Keratinocyte (primary cell): ENCODE results near the gene HADH. TPM values are rescaled to one million over a fixed set of nuclear protein-coding genes. Genes with fewer than 3 reads are reported as not detected.

ENCODE experiments used
- DNase-seq: peaks from one replicate; pipeline ENCODE4 v3.0.0-alpha.2; 2011; ENCODE audit warnings: low read depth, missing footprints, low spot score
- FAIRE-seq: peaks from 2 replicates; lab custom pipeline; 2011; peaks lifted over from hg19 to GRCh38; lab: Jason Lieb, UNC
- H2AFZ ChIP-seq: 2 replicates; pipeline ENCODE4 v1.6.0; 2012; ENCODE audit warnings: low read length, control low read depth, inconsistent platforms; ENCODE audit not compliant: control insufficient read depth
- H3K27ac ChIP-seq: 2 replicates; pipeline ENCODE4 v1.5.1; 2011; ENCODE audit warnings: low read length; ENCODE audit not compliant: control insufficient read depth, insufficient read depth
- H3K27me3 ChIP-seq: 3 replicates; pipeline ENCODE4 v1.6.0; 2011; ENCODE audit warnings: low read length; ENCODE audit not compliant: control insufficient read depth, insufficient read depth; ENCODE audit errors: extremely low read depth
- H3K36me3 ChIP-seq, 2 experiments: 2 replicates in 1 of 2; 3 replicates in 1 of 2; pipeline ENCODE4 v1.5.1; 2011; ENCODE audit warnings: low read length in 2 of 2, mild to moderate bottlenecking in 1 of 2; ENCODE audit not compliant: control insufficient read depth in 2 of 2, insufficient read depth in 2 of 2; ENCODE audit errors: extremely low read depth in 1 of 2
- H3K4me1 ChIP-seq: 3 replicates; pipeline ENCODE4 v1.5.1; 2011; ENCODE audit warnings: low read length; ENCODE audit not compliant: control insufficient read depth, insufficient read depth; ENCODE audit errors: extremely low read depth
- H3K4me2 ChIP-seq: 3 replicates; pipeline ENCODE4 v1.6.0; 2011; ENCODE audit warnings: low read depth, low read length; ENCODE audit not compliant: control insufficient read depth, insufficient read depth; ENCODE audit errors: extremely low read depth
- H3K4me3 ChIP-seq, 3 experiments: fragments of 200-600 bp in 1 of 3; sonication (generic) in 1 of 3; 2 replicates in 2 of 3; 3 replicates in 1 of 3; pipeline ENCODE4 v1.5.1; 2011 to 2016; ENCODE audit warnings: low read length in 3 of 3, mild to moderate bottlenecking in 3 of 3, control low read depth in 2 of 3, inconsistent platforms in 1 of 3, low read depth in 1 of 3, mixed read lengths in 1 of 3, mixed run types in 1 of 3, moderate library complexity in 1 of 3; ENCODE audit not compliant: control insufficient read depth in 2 of 3, insufficient read depth in 2 of 3; ENCODE audit errors: extremely low read depth in 1 of 3
- H3K79me2 ChIP-seq: 2 replicates; pipeline ENCODE4 v1.6.0; 2012; ENCODE audit warnings: low read length; ENCODE audit not compliant: control insufficient read depth, insufficient read depth
- H3K9ac ChIP-seq: 3 replicates; pipeline ENCODE4 v1.6.0; 2011; ENCODE audit warnings: low read length; ENCODE audit not compliant: control insufficient read depth, insufficient read depth; ENCODE audit errors: extremely low read depth
- H3K9me1 ChIP-seq: 3 replicates; pipeline ENCODE4 v1.6.0; 2011; ENCODE audit warnings: low read length; ENCODE audit not compliant: control insufficient read depth, insufficient read depth; ENCODE audit errors: extremely low read depth
- H3K9me3 ChIP-seq: 2 replicates; pipeline ENCODE4 v1.5.1; 2012; ENCODE audit warnings: low read depth, low read length; ENCODE audit not compliant: control insufficient read depth
- H4K20me1 ChIP-seq: 3 replicates; pipeline ENCODE4 v1.6.0; 2011; ENCODE audit warnings: low read length; ENCODE audit not compliant: control insufficient read depth, insufficient read depth; ENCODE audit errors: extremely low read depth
- CTCF ChIP-seq, 3 experiments: IDR thresholded peaks in 1 of 3; conservative IDR thresholded peaks in 1 of 3; optimal IDR thresholded peaks in 1 of 3; 2 replicates in 2 of 3; 3 replicates in 1 of 3; pipeline versions ENCODE3 to v1.5.1; 2011; ENCODE audit warnings: low read length in 3 of 3, mild to moderate bottlenecking in 3 of 3, moderate library complexity in 2 of 3, control low read depth in 1 of 3, inconsistent platforms in 1 of 3; ENCODE audit not compliant: insufficient read depth in 2 of 3; ENCODE audit errors: extremely low read depth in 1 of 3
- EZH2 ChIP-seq: IDR thresholded peaks from one replicate; pipeline ENCODE4 v1.6.1; 2012; ENCODE audit warnings: inconsistent platforms, mild to moderate bottlenecking, low read length, moderate library complexity
- dilution Hi-C: fragments of 300-500 bp; cut with MboI; formaldehyde crosslinking; loops from one replicate; pipeline ENCODE4 v1.7.0; 2020; ENCODE audit warnings: low sequenced_read_pairs; ENCODE audit not compliant: extremely low pct_ligation_motif_present
- polyA plus RNA-seq, 5 experiments: library from polyadenylated mRNA; depleted of rRNA in 3 of 5; stranded (reverse) in 3 of 5; stranded (forward) in 1 of 5; unstranded in 1 of 5; fragments of >200 nt; gene quantifications; 1 replicate in 1 of 5; 2 replicates in 3 of 5; 3 replicates in 1 of 5; pipeline versions ENCODE4 v1.2.1 to v1.2.3, GENCODE V29; 2011 to 2012; ENCODE audit warnings: missing spikeins in 2 of 5, low read depth in 1 of 5, low replicate concordance in 1 of 5

Gene HADH
- polyA plus RNA-seq, 1 donor (not counting 4 experiments of a cell fraction or from before 2014, with no cell fraction given): 49.3 TPM

- Histone ChIP-seq H3K9me1 (no peaks in the 10 kb centered on the region), H3K4me2 (no peak overlapping the region), H3K27ac (no peak overlapping the region), H3K27me3 (no peaks in the 10 kb centered on the region), H3K79me2 (no peaks in the 10 kb centered on the region), H3K9ac (no peak overlapping the region), H3K4me1 (no peaks in the 10 kb centered on the region), H3K9me3 (no peaks in the 10 kb centered on the region), H2AFZ (no peak overlapping the region), H3K4me3 (no peak overlapping the region), H3K36me3 (peaks cover 8 to 11% of the 10 kb centered on the region in 2 experiments), H4K20me1 (no peaks in the 10 kb centered on the region)
- dilution Hi-C loops: no loop called here
- TF ChIP-seq EZH2: no peak
- no peak for TF ChIP-seq CTCF (optimal IDR thresholded peaks at IDR 0.05 in 1 of 3, IDR thresholded peaks at IDR 0.05 in 1 of 3, conservative IDR thresholded peaks at IDR 0.05 in 1 of 3; ENCODE audit: extremely low read depth in 1 of 3, insufficient read depth in 2 of 3, low read length in 3 of 3)
- no peak for FAIRE-seq
- no peak for DNase-seq
These were observed 29.1 kb downstream of the HADH start for GRCh38 chr4:108018884-108019187.

DNA sequence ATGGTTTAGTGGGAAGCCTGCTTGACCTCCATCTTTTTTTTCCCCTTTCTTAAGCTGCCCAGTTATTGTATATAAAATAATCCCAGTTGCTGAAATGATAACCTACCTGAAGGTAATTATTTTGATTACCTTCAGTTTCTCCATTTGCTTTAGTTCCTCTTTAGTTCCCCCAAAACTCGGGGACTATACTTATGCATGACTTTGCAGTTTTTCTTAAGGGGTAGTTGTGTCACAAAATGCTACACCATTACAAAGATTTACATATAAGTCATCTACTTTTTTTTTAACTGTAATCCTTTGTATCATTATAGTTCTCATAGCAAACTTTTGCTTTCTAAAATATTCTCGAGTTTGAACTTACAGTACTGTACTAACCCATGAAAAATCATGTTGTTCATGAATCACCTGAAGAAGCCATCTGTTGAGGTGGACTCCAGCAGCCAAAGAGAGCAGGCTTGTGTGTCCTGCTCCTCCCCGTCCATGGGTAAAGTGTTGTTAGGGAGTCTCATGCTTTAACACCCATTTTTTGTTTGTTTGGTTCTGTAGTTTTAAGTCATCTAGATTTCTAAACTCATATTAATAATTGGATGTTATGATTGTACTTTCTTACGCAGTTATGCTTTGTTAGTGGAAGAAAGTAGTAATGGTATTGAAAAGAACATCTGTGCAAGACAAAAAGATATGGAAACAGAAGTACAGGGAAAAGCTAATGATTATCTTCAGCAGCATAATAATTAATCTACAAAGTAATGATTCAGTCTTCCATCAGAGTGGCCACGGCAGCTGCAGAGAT lies 34.6 kb downstream of the HADH start:
- dilution Hi-C loops: no loop called here
- Histone ChIP-seq H3K27ac (no peak overlapping the region), H3K4me1 (no peaks in the 10 kb centered on the region), H3K79me2 (no peaks in the 10 kb centered on the region), H3K9ac (no peak overlapping the region), H3K9me3 (no peaks in the 10 kb centered on the region), H3K4me2 (no peak overlapping the region), H4K20me1 (no peaks in the 10 kb centered on the region), H3K27me3 (no peaks in the 10 kb centered on the region), H3K36me3 (peaks cover 5% of the 10 kb centered on the region in 2 experiments), H2AFZ (no peak overlapping the region), H3K4me3 (no peak overlapping the region), H3K9me1 (no peaks in the 10 kb centered on the region)
- FAIRE-seq (no peak), DNase-seq (no peak)
- TF ChIP-seq EZH2 (no peak), CTCF (optimal IDR thresholded peaks at IDR 0.05 in 1 of 3, IDR thresholded peaks at IDR 0.05 in 1 of 3, conservative IDR thresholded peaks at IDR 0.05 in 1 of 3; ENCODE audit: extremely low read depth in 1 of 3, insufficient read depth in 2 of 3, low read length in 3 of 3) (no peak)
